ENCODE data around the gene RAI1. TPM values are rescaled to one million over a fixed set of nuclear protein-coding genes. Genes with fewer than 3 reads are reported as not detected.
"Not testable (repeated sequence)": the region's sequence is repeated elsewhere in the genome, so short reads cannot be mapped to it uniquely, and the experiment has no call there.

Gene RAI1
- total and polyA plus RNA-seq, 7 donors: 1.8 to 31.9 (median 9.3) TPM

GRCh38 chr17:17685775-17686291, 4.6 kb downstream of the RAI1 start:
- Histone ChIP-seq H3K9me3 (no peaks in the 10 kb centered on the region), H3K36me3 (no peaks in the 10 kb centered on the region), H3K27ac (peak overlapping the region; percentile 80 to 99 (median 97)), H3K4me1 (peaks cover 0 to 53% (median 50%) of the 10 kb centered on the region in 4 donors), H3K4me3 (no peak overlapping the region), H3K27me3 (no peaks in the 10 kb centered on the region)
- intact Hi-C loops (cut with DNase I): loop anchor here (10.0 kb wide), 1 partner anchor 499 kb away; the partner anchor contains the start of gene ALKBH5
- WGBS, 2 donors: 6 to 30% methylated on average over 14 of the region's 14 CpGs
- DNase-seq: no peak
- peak in 1 of 4 donors; percentile 26 for TF ChIP-seq POLR2AphosphoS5 (IDR thresholded peaks at IDR 0.05)
- TF ChIP-seq POLR2A (IDR thresholded peaks at IDR 0.05): no peak
- TF ChIP-seq, protein P1, sequence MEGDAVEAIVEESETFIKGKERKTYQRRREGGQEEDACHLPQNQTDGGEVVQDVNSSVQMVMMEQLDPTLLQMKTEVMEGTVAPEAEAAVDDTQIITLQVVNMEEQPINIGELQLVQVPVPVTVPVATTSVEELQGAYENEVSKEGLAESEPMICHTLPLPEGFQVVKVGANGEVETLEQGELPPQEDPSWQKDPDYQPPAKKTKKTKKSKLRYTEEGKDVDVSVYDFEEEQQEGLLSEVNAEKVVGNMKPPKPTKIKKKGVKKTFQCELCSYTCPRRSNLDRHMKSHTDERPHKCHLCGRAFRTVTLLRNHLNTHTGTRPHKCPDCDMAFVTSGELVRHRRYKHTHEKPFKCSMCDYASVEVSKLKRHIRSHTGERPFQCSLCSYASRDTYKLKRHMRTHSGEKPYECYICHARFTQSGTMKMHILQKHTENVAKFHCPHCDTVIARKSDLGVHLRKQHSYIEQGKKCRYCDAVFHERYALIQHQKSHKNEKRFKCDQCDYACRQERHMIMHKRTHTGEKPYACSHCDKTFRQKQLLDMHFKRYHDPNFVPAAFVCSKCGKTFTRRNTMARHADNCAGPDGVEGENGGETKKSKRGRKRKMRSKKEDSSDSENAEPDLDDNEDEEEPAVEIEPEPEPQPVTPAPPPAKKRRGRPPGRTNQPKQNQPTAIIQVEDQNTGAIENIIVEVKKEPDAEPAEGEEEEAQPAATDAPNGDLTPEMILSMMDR (IDR thresholded peaks at IDR 0.05): no peak

- Histone ChIP-seq H3K9me3 (no peaks in the 10 kb centered on the region), H3K4me1 (peaks cover 0 to 70% (median 68%) of the 10 kb centered on the region in 4 donors), H3K4me3 (no peak overlapping the region), H3K27me3 (no peaks in the 10 kb centered on the region), H3K27ac (no peak overlapping the region), H3K36me3 (no peaks in the 10 kb centered on the region)
- 64 to 86% methylated on average over 4 of the region's 4 CpGs for WGBS, 2 donors
- intact Hi-C loops (cut with DNase I): loop anchor here (10.0 kb wide), 1 partner anchor 495 kb away; the partner anchor contains the start of gene ALKBH5
- TF ChIP-seq POLR2AphosphoS5 (IDR thresholded peaks at IDR 0.05): no peak
- TF ChIP-seq, protein P1 (IDR thresholded peaks at IDR 0.05): no peak
- TF ChIP-seq POLR2A (IDR thresholded peaks at IDR 0.05): no peak
- no peak for TF ChIP-seq EP300 (IDR thresholded peaks at IDR 0.05)
- DNase-seq: no peak
Measured at GRCh38 chr17:17689312-17689711, 8.1 kb downstream of the RAI1 start.

DNA sequence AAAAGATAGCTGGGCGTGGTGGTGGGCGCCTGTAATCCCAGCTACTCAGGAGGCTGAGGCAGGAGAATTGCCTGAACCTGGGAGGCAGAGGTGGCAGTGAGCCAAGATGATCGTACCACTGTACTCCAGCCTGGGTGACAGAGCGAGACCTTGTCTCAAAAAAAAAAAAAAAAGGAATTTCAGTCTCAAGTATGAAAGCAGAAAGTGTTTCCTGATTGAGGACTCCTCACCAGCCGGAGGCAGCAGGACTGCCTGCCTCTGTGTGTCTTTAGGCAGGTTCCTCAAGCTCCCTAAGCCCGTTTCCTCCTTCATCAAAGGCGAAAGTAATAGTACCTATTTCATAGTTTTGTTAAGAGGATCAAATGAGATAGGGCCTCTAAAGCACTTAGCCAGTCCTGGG, 9.0 kb downstream of the RAI1 start:
- H3K4me3 ChIP-seq; H3K27me3 ChIP-seq; H3K9me3 ChIP-seq; intact Hi-C loops (cut with DNase I); H3K36me3 ChIP-seq; DNase-seq: not testable (repeated sequence)
- peaks cover 0 to 66% (median 63%) of the 10 kb centered on the region in 4 donors for H3K4me1 ChIP-seq
- peak overlapping the region in 2 of 4 donors; percentile 7 to 31 for H3K27ac ChIP-seq
- 57 to 61% methylated on average over 7 of the region's 7 CpGs for WGBS, 2 donors

- intact Hi-C loops (cut with DNase I): no loop called here
- no peak for TF ChIP-seq POLR2A (IDR thresholded peaks at IDR 0.05)
- TF ChIP-seq, protein P1 (IDR thresholded peaks at IDR 0.05): no peak
- no peak for TF ChIP-seq POLR2AphosphoS5 (IDR thresholded peaks at IDR 0.05)
- TF ChIP-seq EP300 (IDR thresholded peaks at IDR 0.05): no peak
- 27 to 37% methylated on average over 8 of the region's 8 CpGs for WGBS, 2 donors
Measured at GRCh38 chr17:17691468-17692263, 10.4 kb downstream of the RAI1 start.

More at GRCh38 chr17:17691468-17692263, 10.4 kb downstream of the RAI1 start:
- Histone ChIP-seq H3K9me3 (no peaks in the 10 kb centered on the region), H3K27ac (peak overlapping the region; percentile 29 to 99 (median 96)), H3K4me1 (peaks cover 0 to 66% (median 63%) of the 10 kb centered on the region in 4 donors), H3K36me3 (no peaks in the 10 kb centered on the region), H3K4me3 (no peak overlapping the region), H3K27me3 (no peaks in the 10 kb centered on the region)
- DNase-seq: no peak

Data from sigmoid colon (tissue), 7 donors.